ENCODE results near the gene PPP1CA. TPM values are rescaled to one million over a fixed set of nuclear protein-coding genes. Genes with fewer than 3 reads are reported as not detected.

Gene PPP1CA
- total and polyA plus RNA-seq, 12 donors: 105 to 289 (median 151) TPM

DNA sequence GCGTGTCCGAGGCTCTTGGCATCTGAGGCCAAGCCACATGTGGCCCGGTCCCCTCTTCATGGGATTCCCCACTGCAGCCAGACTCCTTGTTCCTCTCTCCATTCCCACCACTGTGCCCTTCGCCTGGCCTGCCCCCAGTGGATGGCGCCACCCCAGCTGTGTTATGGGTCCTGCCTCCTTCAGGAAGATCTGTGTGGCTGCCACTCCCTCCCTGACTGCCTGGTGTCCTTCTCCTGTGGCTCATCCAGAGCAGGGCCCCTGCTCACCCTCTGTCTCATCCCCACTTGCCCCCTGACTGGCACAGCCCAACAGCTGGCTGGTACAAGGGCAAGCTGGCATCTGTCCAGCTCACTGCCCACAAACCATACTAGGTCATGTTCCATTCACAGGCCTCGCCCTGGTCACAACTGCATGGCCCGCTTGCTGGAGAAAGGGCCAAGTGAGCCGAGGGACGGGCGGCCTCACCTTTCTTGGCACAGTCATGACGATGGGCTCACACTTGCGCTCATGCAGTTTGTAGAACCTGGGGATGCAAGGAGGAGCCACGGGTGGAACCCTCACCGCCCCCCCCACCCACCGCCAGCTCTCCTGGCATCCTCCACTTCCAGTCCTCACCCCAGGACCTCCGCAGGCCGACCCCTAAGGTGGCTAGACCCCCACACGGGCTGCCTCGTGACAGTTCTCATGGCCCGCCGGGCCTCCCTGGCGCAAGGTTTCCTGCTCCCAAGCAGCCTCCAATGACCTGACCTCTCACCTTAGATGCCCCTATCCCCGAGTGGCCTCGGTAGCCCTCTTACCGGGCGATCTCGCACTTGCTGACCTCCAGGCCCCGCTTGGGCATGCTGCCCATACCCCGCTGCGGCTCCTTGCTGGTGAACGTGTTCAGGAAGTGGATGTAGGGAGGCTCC, 37.9 kb upstream of the PPP1CA start:
- Histone ChIP-seq H3K27ac (peak overlapping the region in 1 of 5 donors; percentile 14), H3K4me1 (replicated peaks in 1 of 2) (peaks cover 0 to 32% of the 10 kb centered on the region in 2 donors), H3K4me3 (no peak overlapping the region), H3K27me3 (no peaks in the 10 kb centered on the region), H3K9me3 (replicated peaks in 1 of 3) (no peaks in the 10 kb centered on the region), H3K36me3 (replicated peaks in 1 of 2) (peaks cover 0 to 45% of the 10 kb centered on the region in 2 donors)
- 62 to 74% (median 67%) methylated on average over 14 to 31 of the region's 31 CpGs for WGBS, 4 donors
- peak in 1 of 6 experiments; percentile 2 for TF ChIP-seq CTCF (IDR thresholded peaks at IDR 0.05)
- no peak for TF ChIP-seq POLR2A (IDR thresholded peaks at IDR 0.05)
- intact Hi-C loops (cut with DNase I): no loop called here
- peak in 3 of 7 donors; percentile 31 to 60 (median 51) for DNase-seq

DNA sequence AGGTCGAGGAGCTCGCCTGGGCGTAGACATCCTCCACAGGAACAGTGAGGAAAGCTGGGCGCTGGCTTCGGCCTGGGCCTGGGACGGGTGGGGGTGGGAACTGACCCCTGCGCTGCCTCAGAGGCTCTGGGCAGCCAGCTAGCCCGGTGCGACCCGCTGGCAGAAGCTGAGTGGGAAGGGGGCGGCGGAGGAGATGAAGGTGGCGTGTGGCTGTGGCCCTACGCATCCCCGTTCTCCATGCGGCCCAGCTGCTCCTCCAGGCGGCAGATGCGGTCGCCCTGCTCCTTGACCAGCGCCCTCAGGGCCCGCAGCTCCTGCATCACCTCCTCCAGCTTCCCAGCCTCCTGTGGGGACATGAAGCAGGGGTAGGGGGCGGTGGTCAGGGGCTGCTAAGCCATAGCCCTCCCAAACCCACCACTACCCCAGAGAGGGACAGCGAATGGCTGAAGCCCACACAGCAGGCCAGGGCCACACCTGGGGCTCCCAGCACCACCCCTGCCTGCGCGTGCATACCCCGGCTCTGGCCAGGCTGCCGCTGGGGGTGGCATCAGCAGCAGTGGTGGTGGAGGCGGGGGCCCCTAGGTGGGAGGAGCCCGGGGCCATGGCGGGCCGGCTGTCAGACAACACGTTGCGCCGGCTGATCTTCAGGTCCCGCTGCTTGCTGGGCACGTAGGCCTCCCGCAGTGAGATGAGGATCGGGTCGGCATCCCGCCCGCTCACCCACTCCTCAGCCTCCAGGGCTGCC, 36.7 kb upstream of the PPP1CA start:
- H3K27ac ChIP-seq: peak overlapping the region in 1 of 5 donors; percentile 14
- no peak for DNase-seq
- 80 to 85% (median 83%) methylated on average over 14 to 41 of the region's 41 CpGs for whole genome bisulfite sequencing, 4 donors

DNA sequence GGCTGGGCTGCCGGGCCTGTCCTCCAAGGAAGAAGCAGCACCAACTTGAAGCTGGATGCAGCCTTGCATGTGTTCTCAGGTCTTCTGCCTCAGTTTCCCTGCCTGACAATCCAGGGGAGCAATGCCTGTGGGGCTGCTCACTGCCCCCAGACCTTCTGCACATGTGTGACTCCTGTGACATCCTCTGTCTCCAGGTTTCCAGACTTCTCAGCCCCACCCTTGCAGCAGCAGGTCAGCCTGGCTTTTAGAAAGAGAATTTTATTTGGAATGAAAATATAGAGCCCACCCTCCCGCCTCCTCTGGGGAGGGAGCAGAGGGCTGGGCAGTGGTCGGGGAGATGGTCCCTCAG, 36.1 kb upstream of the PPP1CA start:
- WGBS, 4 donors: 57 to 74% (median 71%) methylated on average over 2 to 3 of the region's 3 CpGs
- Histone ChIP-seq H3K9me3 (replicated peaks in 1 of 3) (no peaks in the 10 kb centered on the region), H3K27me3 (no peaks in the 10 kb centered on the region), H3K36me3 (replicated peaks in 1 of 2) (peaks cover 0 to 63% of the 10 kb centered on the region in 2 donors), H3K4me3 (no peak overlapping the region), H3K27ac (no peak overlapping the region), H3K4me1 (replicated peaks in 1 of 2) (peaks cover 0 to 22% of the 10 kb centered on the region in 2 donors)
- TF ChIP-seq CTCF (IDR thresholded peaks at IDR 0.05): no peak
- no peak for TF ChIP-seq POLR2A (IDR thresholded peaks at IDR 0.05)
- intact Hi-C loops (cut with DNase I): no loop called here
- DNase-seq: no peak

More for the DNA sequence above, 36.7 kb upstream of the PPP1CA start:
- Histone ChIP-seq H3K27me3 (no peaks in the 10 kb centered on the region), H3K4me3 (no peak overlapping the region), H3K9me3 (replicated peaks in 1 of 3) (no peaks in the 10 kb centered on the region), H3K4me1 (replicated peaks in 1 of 2) (peaks cover 0 to 24% of the 10 kb centered on the region in 2 donors), H3K36me3 (replicated peaks in 1 of 2) (peaks cover 0 to 58% of the 10 kb centered on the region in 2 donors)
- intact Hi-C loops (cut with DNase I): no loop called here
- TF ChIP-seq CTCF (IDR thresholded peaks at IDR 0.05) (no peak), POLR2A (IDR thresholded peaks at IDR 0.05) (no peak)
